Activated CD4-positive, CD25-positive, alpha-beta regulatory T cell treated with anti-CD3 and anti-CD28 coated beads, Interleukin-2, amount 50 U/mL, for 16 hours (primary cell): ENCODE results near the gene RPS6KB2.
A peak's percentile ranks its signal among the peaks of the same experiment; 100 is the strongest.
"Not testable (repeated sequence)": the region's sequence is repeated elsewhere in the genome, so short reads cannot be mapped to it uniquely, and the experiment has no call there.

Experiments used
- DNase-seq: peaks from one replicate; pipeline ENCODE4 v3.0.0-alpha.2; 2020; ENCODE audit warnings: low read depth, low spot score

The RPS6KB2 gene

GRCh38 chr11:67397986-67398660 is 30.2 kb upstream of the RPS6KB2 start:
- no peak for DNase-seq

- no peak for DNase-seq
These were observed 29.4 kb upstream of the RPS6KB2 start for GRCh38 chr11:67398661-67399563.

GRCh38 chr11:67400251-67400941 is 27.9 kb upstream of the RPS6KB2 start:
- no peak for DNase-seq

GRCh38 chr11:67400942-67401494 is 27.3 kb upstream of the RPS6KB2 start:
- no peak for DNase-seq

GRCh38 chr11:67401495-67402191 is 26.7 kb upstream of the RPS6KB2 start, which contains the start of gene PPP1CA:
TSS of gene PPP1CA (minus strand) at chr11:67401858. CDS start at chr11:67401782, 76 bp downstream.
- peak; percentile 81 for DNase-seq

GRCh38 chr11:67402192-67402839 is 26.0 kb upstream of the RPS6KB2 start:
- not testable (repeated sequence) for DNase-seq

- DNase-seq, result not testable (repeated sequence)
These were observed 25.2 kb upstream of the RPS6KB2 start for GRCh38 chr11:67403085-67403484.

- DNase-seq, result no peak
These were observed 23.6 kb upstream of the RPS6KB2 start for GRCh38 chr11:67404515-67405195.

- no peak for DNase-seq
These were observed 23.1 kb upstream of the RPS6KB2 start for GRCh38 chr11:67405196-67405567.

- DNase-seq, result no peak
These were observed 22.5 kb upstream of the RPS6KB2 start for GRCh38 chr11:67405688-67406339.

GRCh38 chr11:67406420-67406968 is 21.8 kb upstream of the RPS6KB2 start:
- DNase-seq, result no peak

GRCh38 chr11:67406969-67407687 is 21.2 kb upstream of the RPS6KB2 start:
- DNase-seq, result no peak

GRCh38 chr11:67407688-67408163 is 20.6 kb upstream of the RPS6KB2 start:
- no peak for DNase-seq

GRCh38 chr11:67408437-67409200 is 19.7 kb upstream of the RPS6KB2 start:
- no peak for DNase-seq

GRCh38 chr11:67409261-67409666 is 19.0 kb upstream of the RPS6KB2 start:
- peak; percentile 51 for DNase-seq

GRCh38 chr11:67409781-67410368 is 18.4 kb upstream of the RPS6KB2 start:
- DNase-seq, result no peak

- DNase-seq, result no peak
These were observed 17.9 kb upstream of the RPS6KB2 start for GRCh38 chr11:67410369-67410831.
